Measurements from ENCODE around the gene PBX2. TPM values are rescaled to one million over a fixed set of nuclear protein-coding genes. Genes with fewer than 3 reads are reported as not detected.
"Not testable (repeated sequence)": the region's sequence is repeated elsewhere in the genome, so short reads cannot be mapped to it uniquely, and the experiment has no call there.

Gene PBX2
- total and polyA plus RNA-seq, 2 experiments from 2014 or later, result 7.2 to 111 TPM

DNA sequence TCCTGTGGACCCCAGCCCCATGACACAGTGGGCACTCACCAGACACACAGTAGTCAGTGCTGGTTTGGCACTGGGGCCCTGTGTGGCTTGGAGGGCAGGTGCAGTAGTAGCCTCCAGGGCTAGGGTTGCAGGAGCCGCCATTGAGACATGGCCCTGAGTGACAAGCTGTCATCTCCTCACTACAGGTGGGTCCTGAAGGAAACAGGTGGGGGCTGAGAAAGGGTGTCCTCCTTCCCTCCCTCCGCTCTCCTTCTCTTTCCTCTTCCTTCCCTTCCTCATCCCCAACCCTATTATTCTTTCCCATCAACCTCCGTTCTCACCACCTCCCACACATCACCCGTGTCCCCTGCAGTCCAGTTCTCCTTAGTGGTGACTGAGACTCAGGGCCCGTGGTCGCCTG is 23.6 kb upstream of the PBX2 start (continued):
- TF ChIP-seq REST (IDR thresholded peaks at IDR 0.05; ENCODE audit: unreplicated experiment), result no peak
- TF ChIP-seq, protein P1, sequence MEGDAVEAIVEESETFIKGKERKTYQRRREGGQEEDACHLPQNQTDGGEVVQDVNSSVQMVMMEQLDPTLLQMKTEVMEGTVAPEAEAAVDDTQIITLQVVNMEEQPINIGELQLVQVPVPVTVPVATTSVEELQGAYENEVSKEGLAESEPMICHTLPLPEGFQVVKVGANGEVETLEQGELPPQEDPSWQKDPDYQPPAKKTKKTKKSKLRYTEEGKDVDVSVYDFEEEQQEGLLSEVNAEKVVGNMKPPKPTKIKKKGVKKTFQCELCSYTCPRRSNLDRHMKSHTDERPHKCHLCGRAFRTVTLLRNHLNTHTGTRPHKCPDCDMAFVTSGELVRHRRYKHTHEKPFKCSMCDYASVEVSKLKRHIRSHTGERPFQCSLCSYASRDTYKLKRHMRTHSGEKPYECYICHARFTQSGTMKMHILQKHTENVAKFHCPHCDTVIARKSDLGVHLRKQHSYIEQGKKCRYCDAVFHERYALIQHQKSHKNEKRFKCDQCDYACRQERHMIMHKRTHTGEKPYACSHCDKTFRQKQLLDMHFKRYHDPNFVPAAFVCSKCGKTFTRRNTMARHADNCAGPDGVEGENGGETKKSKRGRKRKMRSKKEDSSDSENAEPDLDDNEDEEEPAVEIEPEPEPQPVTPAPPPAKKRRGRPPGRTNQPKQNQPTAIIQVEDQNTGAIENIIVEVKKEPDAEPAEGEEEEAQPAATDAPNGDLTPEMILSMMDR (conservative IDR thresholded peaks at IDR 0.05; ENCODE audit: low read depth in 2 of 2), result no peak
- TF ChIP-seq STAT1 (IDR thresholded peaks at IDR 0.05; ENCODE audit: unreplicated experiment), result no peak
- no peak for TF ChIP-seq EZH2 (IDR thresholded peaks at IDR 0.05; ENCODE audit: low read depth, unreplicated experiment)
- no peak for TF ChIP-seq ZNF114 (CRISPR knock-in tag; IDR thresholded peaks at IDR 0.05)
- TF ChIP-seq EZH2phosphoT487 (IDR thresholded peaks at IDR 0.05; ENCODE audit: unreplicated experiment), result no peak
- no peak for TF ChIP-seq POLR2AphosphoS5 (IDR thresholded peaks at IDR 0.05; ENCODE audit: low read depth)
- TF ChIP-seq ETS1 (IDR thresholded peaks at IDR 0.05), result no peak
- no peak for TF ChIP-seq CREB1 (CRISPR knock-in tag; IDR thresholded peaks at IDR 0.05; ENCODE audit: low read depth)

- no peak overlapping the region for H3K27ac Mint-ChIP-seq
- no peaks in the 10 kb centered on the region for H3K36me3 Mint-ChIP-seq (ENCODE audit: low read depth)
- Histone ChIP-seq H3K9me2 (ENCODE audit: insufficient read depth) (0 out of 2 replicates have a peak, but pooled peaks cover 3% of the 10 kb centered on the region), H3K4me2 (no peak overlapping the region), H3K79me2 (replicated peaks; ENCODE audit: insufficient read depth) (no peaks in the 10 kb centered on the region), H3K4me3 (no peak overlapping the region), H3F3A (replicated peaks; ENCODE audit: low read depth) (no peaks in the 10 kb centered on the region), H4K20me1 (replicated peaks; ENCODE audit: insufficient read depth) (no peaks in the 10 kb centered on the region), H3K27ac (ENCODE audit: low read depth) (no peak overlapping the region), H3K27me3 (ENCODE audit: insufficient read depth) (no peaks in the 10 kb centered on the region), H2AFZ (no peak overlapping the region), H3K36me3 (ENCODE audit: insufficient read depth) (no peaks in the 10 kb centered on the region), H3K4me1 (ENCODE audit: insufficient read depth) (no peaks in the 10 kb centered on the region)
- peaks cover 11% of the 10 kb centered on the region for H3K27me3 Mint-ChIP-seq (ENCODE audit: insufficient read depth, low read depth, poor library complexity)
- TF ChIP-seq ZNF114 (CRISPR knock-in tag; IDR thresholded peaks at IDR 0.05) (no peak), POLR2AphosphoS5 (IDR thresholded peaks at IDR 0.05; ENCODE audit: low read depth) (no peak)
- TF ChIP-seq, protein P1 (conservative IDR thresholded peaks at IDR 0.05; ENCODE audit: low read depth in 2 of 2), result no peak
- no peaks in the 10 kb centered on the region for H3K4me1 Mint-ChIP-seq
- ATAC-seq, result no peak
- H3K4me3 Mint-ChIP-seq, result no peak overlapping the region
- DNase-seq (ENCODE audit: low spot score), result no peak
- H3K9me3 Mint-ChIP-seq, result no peaks in the 10 kb centered on the region; the same call in 2 of the 3 replicates
Observed at GRCh38 chr6:32212076-32212760, 22.2 kb upstream of the PBX2 start.

- H2AFZ ChIP-seq; H4K20me1 ChIP-seq (replicated peaks; ENCODE audit: insufficient read depth); ATAC-seq; H3K4me1 Mint-ChIP-seq; H3K4me3 Mint-ChIP-seq; H3K79me2 ChIP-seq (replicated peaks; ENCODE audit: insufficient read depth); H3F3A ChIP-seq (replicated peaks; ENCODE audit: low read depth); H3K36me3 Mint-ChIP-seq (ENCODE audit: low read depth); H3K9me2 ChIP-seq (ENCODE audit: insufficient read depth); H3K4me3 ChIP-seq; H3K27me3 Mint-ChIP-seq (ENCODE audit: insufficient read depth, low read depth, poor library complexity); H3K36me3 ChIP-seq (ENCODE audit: insufficient read depth); DNase-seq (ENCODE audit: low spot score); H3K27ac ChIP-seq (ENCODE audit: low read depth); H3K27me3 ChIP-seq (ENCODE audit: insufficient read depth); H3K4me1 ChIP-seq (ENCODE audit: insufficient read depth); H3K9me3 Mint-ChIP-seq; H3K27ac Mint-ChIP-seq; H3K4me2 ChIP-seq: not testable (repeated sequence)
Observed at GRCh38 chr6:32211432-32211831, 21.4 kb upstream of the PBX2 start.
